Ovary (tissue), 9 donors: ENCODE data around the gene DISP2. TPM values are rescaled to one million over a fixed set of nuclear protein-coding genes. Genes with fewer than 3 reads are reported as not detected.
A peak's percentile ranks its signal among the peaks of the same experiment; 100 is the strongest.

Experiments used
- DNase-seq, 5 donors: peaks; one replicate each; pipeline ENCODE4 v3.0.0-alpha.2; 2019 to 2020
- H3K27ac ChIP-seq, 2 donors: fragments of 200-600 bp; one replicate each; pipeline versions ENCODE4 v1.5.1 to v1.8.0; 2019 to 2022
- H3K27me3 ChIP-seq: fragments of 200-600 bp; one replicate; pipeline ENCODE4 v1.8.0; 2022
- H3K36me3 ChIP-seq: fragments of 200-600 bp; sonication (generic); one replicate; pipeline ENCODE4 v1.5.1; 2019
- H3K4me1 ChIP-seq: one replicate; pipeline ENCODE4 v1.8.1; 2013; ENCODE audit warnings: mild to moderate bottlenecking, moderate library complexity; ENCODE audit not compliant: insufficient read depth
- H3K4me3 ChIP-seq: fragments of 200-600 bp; sonication (generic); one replicate; pipeline ENCODE4 v1.5.1; 2017
- H3K9me3 ChIP-seq, 2 donors: fragments of 200-600 bp in 1 of 2; sonication (generic) in 1 of 2; one replicate each; pipeline versions ENCODE4 v1.5.1 to v1.8.1; 2013 to 2019; ENCODE audit warnings: mild to moderate bottlenecking in 1 of 2, moderate library complexity in 1 of 2
- EP300 ChIP-seq: sonication (generic); formaldehyde crosslinking; IDR thresholded peaks from one replicate; pipeline ENCODE4 v1.6.1; 2017; ENCODE audit warnings: antibody characterized with exemption
- POLR2A ChIP-seq: fragments of 450-650 bp; IDR thresholded peaks from one replicate; pipeline ENCODE4 v1.6.1; 2017; ENCODE audit warnings: antibody characterized with exemption, mild to moderate bottlenecking, moderate library complexity
- WGBS, 3 donors: extraction: QIAGEN DNeasy Blood & Tissue Kit in 1 of 3; methylation state at CpG; one replicate each; pipeline versions ENCODE4 v1.1.5 to v1.1.7; 2013 to 2017; 5-methylcytosine and 5-hydroxymethylcytosine counted together
- intact Hi-C, 4 donors: fragments of 100-400 bp; cut with DNase I; formaldehyde crosslinking; loops; one replicate each; pipeline versions ENCODE4 v1.11.0 to v1.15.1; 2022 to 2023
- polyA plus RNA-seq, 2 donors: library from polyadenylated mRNA; stranded (reverse); fragments of 200-250 nt in 1 of 2; fragments of 350-450 nt in 1 of 2; fragmentation: Illumina TruSeq in 1 of 2; extraction: RNeasy Lipid Tissue Mini Kit (QIAGEN cat#74804) in 1 of 2; gene quantifications; one replicate each; pipeline ENCODE4 v1.2.3, GENCODE V29; 2013 to 2014
- total RNA-seq, 7 donors: library from RNA; depleted of rRNA in 2 of 7; stranded (reverse); fragments of >200 nt in 2 of 7; fragmentation: NEBNext Ultra II Directional in 3 of 7; extraction: Animal tissue kit (Norgen Biotek cat#: 25700) in 3 of 7; gene quantifications; one replicate each; pipeline versions ENCODE4 v1.1.0 to v1.2.4, GENCODE V29; 2016 to 2023
- TF ChIP-seq, protein P1 (sequence below), 3 donors: fragments of 450-650 bp in 2 of 3; fragments of 200-600 bp in 1 of 3; IDR thresholded peaks; one replicate each; pipeline versions ENCODE4 v1.5.1 to v1.8.0; 2016 to 2022; ENCODE audit warnings: antibody characterized with exemption in 3 of 3, mild to moderate bottlenecking in 1 of 3
- donor health status: DM: no; HTN: no; CAD: no; lungs with moderate emphysema.
- donor health status: DM: no; HTN: no; CAD: no.
- donor health status: Bipolar disorder and iron deficiency.
- donor health status: DM: yes; HTN: yes; CAD: no.
- donor health status: DM: no; HTN: no; CAD: no.
- donor health status: DM: yes; HTN: yes; CAD: no.

The DISP2 gene
- total and polyA plus RNA-seq, 9 donors = 0.48 to 12.9 (median 1.9) TPM; not detected in 2

DNA sequence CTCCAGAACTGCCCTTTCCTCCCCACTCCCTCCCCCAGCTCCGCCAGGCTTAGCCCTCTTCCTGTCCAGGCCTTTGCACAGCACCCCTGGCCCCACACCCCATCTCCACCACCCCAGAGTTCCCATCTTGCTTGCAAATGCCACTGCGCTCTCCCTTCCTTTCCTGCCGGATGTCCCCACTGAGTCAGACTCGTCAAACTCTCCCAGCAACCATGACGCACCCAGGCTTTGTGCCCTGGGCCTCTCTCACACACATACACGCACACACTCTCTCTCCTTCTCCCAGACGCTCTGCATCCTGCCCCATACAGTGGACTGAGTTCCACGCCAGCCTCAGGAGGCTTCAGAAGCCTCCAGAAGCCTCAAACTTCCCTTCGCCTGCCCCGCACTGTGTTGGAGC, 14.5 kb upstream of the DISP2 start:
- peaks cover 17% of the 10 kb centered on the region for H3K4me1 ChIP-seq
- no peaks in the 10 kb centered on the region for H3K36me3 ChIP-seq
- no peaks in the 10 kb centered on the region for H3K9me3 ChIP-seq
- DNase-seq = no peak
- WGBS, 3 donors = 85 to 96% (median 86%) methylated on average over 10 of the region's 10 CpGs
- H3K27ac ChIP-seq = peak overlapping the region in 1 of 2 donors; percentile 13
- intact Hi-C loops = loop anchor here in 1 of 4 donors (10.0 kb wide), 1 partner anchor 239 kb away; the partner anchor contains the start of gene BMF
- H3K27me3 ChIP-seq = no peaks in the 10 kb centered on the region
- TF ChIP-seq, protein P1, sequence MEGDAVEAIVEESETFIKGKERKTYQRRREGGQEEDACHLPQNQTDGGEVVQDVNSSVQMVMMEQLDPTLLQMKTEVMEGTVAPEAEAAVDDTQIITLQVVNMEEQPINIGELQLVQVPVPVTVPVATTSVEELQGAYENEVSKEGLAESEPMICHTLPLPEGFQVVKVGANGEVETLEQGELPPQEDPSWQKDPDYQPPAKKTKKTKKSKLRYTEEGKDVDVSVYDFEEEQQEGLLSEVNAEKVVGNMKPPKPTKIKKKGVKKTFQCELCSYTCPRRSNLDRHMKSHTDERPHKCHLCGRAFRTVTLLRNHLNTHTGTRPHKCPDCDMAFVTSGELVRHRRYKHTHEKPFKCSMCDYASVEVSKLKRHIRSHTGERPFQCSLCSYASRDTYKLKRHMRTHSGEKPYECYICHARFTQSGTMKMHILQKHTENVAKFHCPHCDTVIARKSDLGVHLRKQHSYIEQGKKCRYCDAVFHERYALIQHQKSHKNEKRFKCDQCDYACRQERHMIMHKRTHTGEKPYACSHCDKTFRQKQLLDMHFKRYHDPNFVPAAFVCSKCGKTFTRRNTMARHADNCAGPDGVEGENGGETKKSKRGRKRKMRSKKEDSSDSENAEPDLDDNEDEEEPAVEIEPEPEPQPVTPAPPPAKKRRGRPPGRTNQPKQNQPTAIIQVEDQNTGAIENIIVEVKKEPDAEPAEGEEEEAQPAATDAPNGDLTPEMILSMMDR (IDR thresholded peaks at IDR 0.05) = no peak
- TF ChIP-seq EP300 (no peak), POLR2A (no peak)
- no peak overlapping the region for H3K4me3 ChIP-seq

DNA sequence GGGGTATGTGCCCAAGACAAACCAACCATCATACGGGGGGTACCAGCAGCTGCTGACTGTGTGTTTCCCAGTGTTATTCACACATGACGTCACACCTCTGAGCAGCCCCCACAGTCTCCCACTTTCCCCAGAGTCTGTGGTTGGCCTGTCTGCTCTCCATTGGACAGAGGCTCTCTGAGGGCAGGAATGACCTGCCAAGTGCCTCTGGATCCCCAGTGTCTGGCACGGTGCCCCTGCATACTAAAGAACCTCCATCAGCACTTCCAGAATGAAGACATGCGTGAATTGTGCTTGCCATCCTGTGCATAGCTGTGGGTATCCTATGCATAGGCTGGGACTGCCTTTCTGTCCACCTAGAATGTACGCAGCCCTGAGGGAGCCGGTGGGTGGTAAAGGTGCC, 13.8 kb upstream of the DISP2 start:
- H3K4me3 ChIP-seq = no peak overlapping the region
- peaks cover 16% of the 10 kb centered on the region for H3K4me1 ChIP-seq
- TF ChIP-seq EP300 = no peak
- no peak for TF ChIP-seq POLR2A
- TF ChIP-seq, protein P1 (IDR thresholded peaks at IDR 0.05) = no peak
- no peaks in the 10 kb centered on the region for H3K27me3 ChIP-seq
- WGBS, 3 donors = 38 to 48% (median 38%) methylated on average over 6 of the region's 6 CpGs
- H3K27ac ChIP-seq = no peak overlapping the region
- intact Hi-C loops = loop anchor here in 1 of 4 donors (10.0 kb wide), 1 partner anchor 239 kb away; the partner anchor contains the start of gene BMF
- no peaks in the 10 kb centered on the region for H3K9me3 ChIP-seq
- no peak for DNase-seq
- no peaks in the 10 kb centered on the region for H3K36me3 ChIP-seq

DNA sequence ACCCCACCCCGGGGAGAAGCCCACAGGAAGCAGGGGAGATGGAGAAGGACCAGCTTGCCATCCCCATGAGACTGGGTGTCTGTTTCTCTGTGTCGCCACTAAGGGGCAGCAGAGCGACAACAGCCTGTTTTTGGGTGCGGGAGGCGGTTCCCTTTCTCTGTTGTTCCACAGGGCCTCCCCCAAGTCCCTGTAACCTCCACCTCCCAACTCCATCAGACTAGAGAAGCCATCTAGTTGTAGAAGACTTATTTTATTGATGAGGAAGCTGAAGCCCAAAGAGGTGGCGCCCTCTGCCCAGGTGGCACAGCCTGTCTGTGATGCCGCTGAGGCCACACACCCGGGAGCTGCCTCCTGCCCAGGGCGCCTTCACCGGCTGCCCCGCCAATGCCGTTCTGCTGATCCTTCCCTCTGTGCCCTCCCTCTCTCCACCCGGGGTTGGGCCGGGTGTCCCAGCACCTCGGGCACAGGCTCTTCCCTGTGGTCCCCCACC, 13.3 kb upstream of the DISP2 start:
- Histone ChIP-seq H3K4me1 (peaks cover 12% of the 10 kb centered on the region), H3K27me3 (no peaks in the 10 kb centered on the region), H3K27ac (no peak overlapping the region), H3K36me3 (no peaks in the 10 kb centered on the region), H3K4me3 (no peak overlapping the region), H3K9me3 (no peaks in the 10 kb centered on the region)
- peak in 4 of 5 donors; percentile 49 to 75 (median 60) for DNase-seq
- TF ChIP-seq EP300 (no peak), POLR2A (no peak)
- TF ChIP-seq, protein P1 (IDR thresholded peaks at IDR 0.05) = peak; percentile 39 to 62 (median 57)
- intact Hi-C loops = loop anchor here in 1 of 4 donors (10.0 kb wide), 1 partner anchor 240 kb away; the partner anchor contains the start of gene BMF
- 32 to 45% (median 41%) methylated on average over 15 of the region's 15 CpGs for WGBS, 3 donors

DNA sequence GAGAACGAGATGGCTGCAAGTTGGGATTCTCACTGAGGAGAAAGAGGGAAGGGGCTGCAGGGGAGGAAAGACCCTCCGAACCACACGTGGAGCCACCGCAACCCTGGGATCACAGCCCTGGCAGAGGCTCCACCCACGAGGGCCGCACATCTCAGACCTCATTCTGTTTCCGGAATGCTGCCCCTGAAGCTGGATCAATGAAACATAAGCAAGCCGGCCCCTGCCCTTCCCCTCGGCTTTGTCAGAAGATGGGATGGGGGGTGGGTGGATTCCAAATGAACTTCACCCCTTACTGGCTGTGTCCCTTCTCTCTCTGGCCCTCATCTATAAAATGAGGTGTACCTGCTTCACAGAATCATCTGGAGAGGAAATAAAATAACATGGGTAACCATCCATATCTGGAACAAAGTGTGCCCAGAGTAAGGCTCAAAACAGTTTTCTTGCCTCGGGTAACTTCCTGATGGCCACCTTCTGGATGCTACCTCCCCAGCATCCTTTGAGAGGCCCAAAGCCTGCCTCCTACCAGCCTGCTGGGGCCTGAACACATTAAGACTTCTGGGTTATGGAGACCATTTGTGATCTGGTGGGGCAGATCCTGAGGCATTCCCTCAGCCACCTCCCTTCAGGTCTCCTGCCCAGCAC, 12.7 kb upstream of the DISP2 start:
- H3K27ac ChIP-seq = no peak overlapping the region
- peaks cover 8% of the 10 kb centered on the region for H3K4me1 ChIP-seq
- 52 to 68% (median 62%) methylated on average over 10 of the region's 10 CpGs for WGBS, 3 donors
- TF ChIP-seq, protein P1 (IDR thresholded peaks at IDR 0.05) = no peak
- no peak for TF ChIP-seq POLR2A
- no peak for TF ChIP-seq EP300
- no peaks in the 10 kb centered on the region for H3K9me3 ChIP-seq
- H3K4me3 ChIP-seq = no peak overlapping the region
- DNase-seq = no peak
- H3K36me3 ChIP-seq = no peaks in the 10 kb centered on the region
- H3K27me3 ChIP-seq = no peaks in the 10 kb centered on the region
- intact Hi-C loops = loop anchor here in 1 of 4 donors (10.0 kb wide), 1 partner anchor 241 kb away; the partner anchor contains the start of gene BMF
